Breast epithelium (tissue), 3 donors: ENCODE measurements around the gene TARDBP.

Experiments used
- CTCF ChIP-seq, 3 donors: fragments of 450-650 bp; IDR thresholded peaks; one replicate each; pipeline ENCODE4 v1.5.1; 2016 to 2017; ENCODE audit warnings: antibody characterized with exemption in 3 of 3, mild to moderate bottlenecking in 3 of 3, moderate library complexity in 3 of 3
- POLR2A ChIP-seq: fragments of 450-650 bp; IDR thresholded peaks from one replicate; pipeline ENCODE4 v1.6.1; 2016; ENCODE audit warnings: antibody characterized with exemption, mild to moderate bottlenecking, moderate library complexity
- POLR2AphosphoS5 ChIP-seq, 3 donors: sonication (generic); formaldehyde crosslinking; IDR thresholded peaks; one replicate each; pipeline ENCODE4 v1.6.1; 2017; ENCODE audit warnings: antibody characterized with exemption in 3 of 3

GRCh38 chr1:10965546-10966226 is 46.8 kb upstream of the TARDBP start:
- TF ChIP-seq POLR2A (no peak), CTCF (IDR thresholded peaks at IDR 0.05) (no peak), POLR2AphosphoS5 (IDR thresholded peaks at IDR 0.05) (no peak)
